Measurements from ENCODE around the gene MID1.

- TF ChIP-seq CTCF (IDR thresholded peaks at IDR 0.05; ENCODE audit: borderline replicate concordance, extremely low read depth, low read length, poor library complexity, severe bottlenecking) (no peak), EZH2 (IDR thresholded peaks at IDR 0.05; ENCODE audit: borderline replicate concordance, low read depth, low read length, severe bottlenecking) (no peak)
These were observed 37.4 kb downstream of the MID1 start for GRCh38 chrX:10582945-10583344.
